HUES6 (cell line): ENCODE measurements around the gene TLCD5.

Experiments
- H3K27ac ChIP-seq: 2 replicates; pipeline ENCODE4 v1.7.0; 2013; ENCODE audit warnings: low read depth, mild to moderate bottlenecking, low read length, inconsistent platforms
- H3K27me3 ChIP-seq: 2 replicates; pipeline ENCODE4 v1.6.1; 2013; ENCODE audit warnings: low read length; ENCODE audit not compliant: control insufficient read depth, insufficient read depth
- H3K36me3 ChIP-seq: 2 replicates; pipeline ENCODE4 v1.6.1; 2013; ENCODE audit warnings: low read length; ENCODE audit not compliant: control insufficient read depth, insufficient read depth
- H3K4me1 ChIP-seq: 2 replicates; pipeline ENCODE4 v1.6.1; 2013; ENCODE audit warnings: low read length; ENCODE audit not compliant: control insufficient read depth, insufficient read depth
- H3K4me3 ChIP-seq: 2 replicates; pipeline ENCODE4 v1.5.1; 2013; ENCODE audit warnings: low read depth, low read length
- H3K9ac ChIP-seq: one replicate; pipeline ENCODE4 v1.6.1; 2013; ENCODE audit warnings: mild to moderate bottlenecking, low read length
- H3K9me3 ChIP-seq: 2 replicates; pipeline ENCODE4 v1.6.1; 2013; ENCODE audit warnings: low read depth, low read length; ENCODE audit not compliant: control insufficient read depth, insufficient read depth

Gene TLCD5

DNA sequence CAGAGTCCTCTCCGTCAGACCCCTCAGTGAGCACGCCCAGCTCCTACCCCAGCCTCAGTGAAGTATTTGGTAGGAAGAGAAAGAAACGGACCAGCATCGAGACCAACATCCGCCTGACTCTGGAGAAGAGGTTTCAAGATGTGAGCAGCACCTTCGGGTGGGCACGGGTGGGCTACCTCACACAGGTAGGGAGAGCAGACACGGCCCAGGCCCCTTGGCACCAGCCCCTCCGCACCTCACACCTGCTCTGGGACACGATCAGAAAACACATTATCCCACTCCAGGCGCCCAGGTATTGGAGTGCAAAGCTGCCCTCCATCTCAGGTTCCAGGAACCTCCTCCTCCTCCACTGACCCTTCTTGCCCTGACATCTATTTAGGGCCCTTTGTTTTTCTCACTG, 17.6 kb upstream of the TLCD5 start:
- no peaks in the 10 kb centered on the region for H3K27me3 ChIP-seq
- no peak overlapping the region for H3K27ac ChIP-seq
- no peaks in the 10 kb centered on the region for H3K36me3 ChIP-seq

DNA sequence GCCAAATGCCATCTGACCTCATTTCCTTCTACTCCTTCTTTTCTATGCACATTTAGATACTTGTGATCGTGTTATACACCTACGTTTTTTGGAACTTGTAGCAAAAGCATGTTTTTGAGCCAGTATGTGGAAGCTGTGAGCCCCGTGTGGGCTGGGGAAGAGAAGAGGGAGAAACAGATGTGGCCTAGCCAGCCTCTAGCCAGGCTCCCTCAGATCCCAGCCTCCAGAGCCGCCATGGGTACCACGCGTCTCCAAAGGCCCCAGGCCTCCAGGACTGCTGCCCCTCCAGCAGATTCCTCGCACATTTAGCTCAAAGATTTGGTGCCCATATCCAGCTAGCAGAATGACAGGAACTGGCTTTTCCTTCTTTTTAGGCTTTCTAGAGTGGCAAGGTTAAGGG, 17.0 kb upstream of the TLCD5 start:
- H3K27me3 ChIP-seq: no peaks in the 10 kb centered on the region
- peaks cover 26% of the 10 kb centered on the region for H3K4me1 ChIP-seq
- H3K9ac ChIP-seq: no peak overlapping the region
- no peak overlapping the region for H3K4me3 ChIP-seq
- no peaks in the 10 kb centered on the region for H3K9me3 ChIP-seq
- H3K36me3 ChIP-seq: no peaks in the 10 kb centered on the region
- no peak overlapping the region for H3K27ac ChIP-seq

More for the DNA sequence above, 17.6 kb upstream of the TLCD5 start:
- Histone ChIP-seq H3K4me3 (no peak overlapping the region), H3K9me3 (no peaks in the 10 kb centered on the region), H3K4me1 (peaks cover 30% of the 10 kb centered on the region), H3K9ac (no peak overlapping the region)

DNA sequence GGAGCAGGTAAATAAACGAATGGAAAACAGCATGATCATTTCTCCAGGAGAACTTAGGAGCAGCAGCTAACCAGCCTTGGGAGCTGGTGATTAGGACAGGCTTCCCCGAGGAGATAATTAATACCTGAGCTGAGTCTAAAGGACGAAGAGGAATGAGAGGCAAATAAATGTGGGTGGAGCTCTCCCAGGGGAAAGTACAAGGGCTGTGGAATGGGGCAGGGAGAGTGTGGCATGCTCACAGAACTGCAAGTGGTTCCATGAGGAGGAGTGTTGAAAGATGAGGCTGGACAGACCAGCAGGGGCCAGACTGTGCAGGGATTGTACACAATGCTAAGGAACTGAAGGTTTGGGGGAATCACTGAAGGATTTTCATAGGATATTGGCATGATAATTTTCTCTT, 14.2 kb upstream of the TLCD5 start:
- H3K9me3 ChIP-seq: no peaks in the 10 kb centered on the region
- H3K27ac ChIP-seq: no peak overlapping the region
- H3K4me3 ChIP-seq: no peak overlapping the region
- H3K27me3 ChIP-seq: no peaks in the 10 kb centered on the region
- peaks cover 13% of the 10 kb centered on the region for H3K4me1 ChIP-seq
- no peaks in the 10 kb centered on the region for H3K36me3 ChIP-seq
- no peak overlapping the region for H3K9ac ChIP-seq

DNA sequence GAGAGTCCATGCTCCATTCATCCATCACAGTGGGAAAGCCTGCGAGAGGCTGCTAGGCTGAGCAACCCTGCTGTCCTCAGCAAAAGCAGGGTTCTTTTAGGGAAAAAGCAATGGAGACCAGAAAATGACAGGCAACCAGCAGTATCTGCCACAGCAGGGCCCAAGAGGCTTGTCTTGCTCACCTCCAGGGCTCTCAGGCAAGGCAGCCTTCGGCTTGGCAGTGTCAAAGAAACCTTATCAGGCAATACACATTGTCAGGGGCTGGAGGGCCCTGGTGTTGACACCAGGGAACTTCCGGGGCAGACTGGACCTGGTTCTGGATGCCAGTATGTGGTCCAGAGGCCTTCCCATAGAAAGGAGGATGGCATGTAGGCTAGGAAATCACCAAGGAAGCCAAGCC, 10.2 kb upstream of the TLCD5 start:
- no peak overlapping the region for H3K9ac ChIP-seq
- H3K36me3 ChIP-seq: no peaks in the 10 kb centered on the region
- H3K27ac ChIP-seq: no peak overlapping the region
- no peaks in the 10 kb centered on the region for H3K27me3 ChIP-seq
- H3K9me3 ChIP-seq: no peaks in the 10 kb centered on the region
- H3K4me1 ChIP-seq: peaks cover 13% of the 10 kb centered on the region
- H3K4me3 ChIP-seq: no peak overlapping the region

DNA sequence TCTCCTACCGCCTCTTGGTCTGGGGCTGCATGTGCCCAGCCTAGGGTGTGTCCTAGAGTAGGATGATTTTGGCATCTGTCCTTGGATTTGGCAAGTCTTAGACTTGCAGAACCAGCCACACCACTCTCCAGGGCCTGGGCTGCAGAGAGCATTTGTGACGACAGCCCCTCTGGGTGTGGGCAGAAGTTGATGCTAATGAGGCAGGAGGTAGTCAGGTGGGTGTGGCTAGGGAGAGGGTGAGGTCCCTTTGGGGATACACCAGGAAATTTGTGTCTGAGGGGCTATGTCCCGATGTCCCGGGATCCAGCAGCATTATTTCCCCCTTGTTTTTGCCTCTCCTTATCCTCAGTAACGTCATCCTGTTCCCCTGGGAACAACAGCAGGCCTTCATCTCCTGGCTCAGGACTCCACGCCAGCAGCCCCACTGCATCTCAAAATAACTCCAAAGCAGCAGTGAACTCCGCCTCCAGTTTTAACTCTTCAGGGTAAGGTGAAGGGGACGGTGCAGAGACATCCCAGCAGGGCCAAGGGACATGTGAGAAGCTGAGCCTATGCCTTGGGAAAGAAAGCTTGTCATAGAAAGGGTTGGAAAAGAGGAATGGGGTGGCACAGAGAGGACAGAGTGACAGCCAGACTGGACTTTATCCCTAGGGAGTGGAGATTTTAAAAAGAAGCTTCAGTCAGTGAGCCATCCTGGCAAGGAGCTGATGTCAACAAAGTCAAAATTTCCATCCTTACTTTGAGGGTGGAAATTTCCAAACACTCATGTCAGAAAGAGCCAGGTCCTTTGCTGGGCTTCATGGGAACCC, 8.0 kb upstream of the TLCD5 start:
- Histone ChIP-seq H3K27ac (no peak overlapping the region), H3K4me3 (peak overlapping the region; percentile 5; the same call in 1 of the 2 replicates)

DNA sequence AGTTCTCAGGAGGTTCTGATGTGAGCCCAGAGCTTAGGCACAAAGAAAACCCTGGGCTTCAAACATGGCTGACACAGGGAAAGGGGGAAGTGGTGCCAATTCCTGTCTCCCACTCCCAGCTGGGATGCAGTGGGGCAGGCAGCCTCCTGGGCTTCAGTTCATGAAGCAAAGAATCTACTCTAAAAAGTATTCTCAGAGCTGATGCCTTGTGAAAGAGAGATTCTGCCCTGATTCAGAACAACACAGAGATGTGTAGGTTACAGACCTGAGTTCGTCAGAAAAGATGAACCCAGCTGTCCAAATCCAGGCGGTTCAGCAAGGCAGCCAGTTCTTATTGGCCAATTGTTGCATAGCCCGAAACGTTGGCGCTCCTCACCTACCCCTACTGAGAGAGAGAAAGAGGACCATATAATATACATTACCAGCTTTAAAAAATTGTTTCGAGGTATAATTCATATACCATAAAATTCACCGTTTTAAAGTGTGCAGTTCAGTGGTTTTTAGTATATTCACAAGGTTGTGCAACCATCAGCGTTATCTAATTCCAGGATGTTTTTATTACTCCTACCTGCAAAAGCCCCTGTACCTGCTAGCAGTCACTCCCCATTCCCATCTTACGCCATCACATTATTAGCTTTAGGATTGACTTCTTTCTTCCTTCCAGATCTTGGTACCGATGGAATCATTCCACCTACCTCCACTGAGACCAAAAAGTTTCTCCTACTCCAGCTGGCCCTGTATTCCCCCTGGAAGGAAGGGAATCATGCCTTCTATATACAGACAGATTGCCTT, 7.2 kb upstream of the TLCD5 start:
- Histone ChIP-seq H3K9me3 (no peaks in the 10 kb centered on the region), H3K27me3 (no peaks in the 10 kb centered on the region), H3K4me3 (no peak overlapping the region), H3K36me3 (no peaks in the 10 kb centered on the region), H3K27ac (no peak overlapping the region), H3K4me1 (peaks cover 13% of the 10 kb centered on the region), H3K9ac (no peak overlapping the region)

More for the DNA sequence above, 8.0 kb upstream of the TLCD5 start:
- Histone ChIP-seq H3K9me3 (no peaks in the 10 kb centered on the region), H3K9ac (no peak overlapping the region), H3K4me1 (peaks cover 13% of the 10 kb centered on the region), H3K36me3 (no peaks in the 10 kb centered on the region), H3K27me3 (no peaks in the 10 kb centered on the region)

DNA sequence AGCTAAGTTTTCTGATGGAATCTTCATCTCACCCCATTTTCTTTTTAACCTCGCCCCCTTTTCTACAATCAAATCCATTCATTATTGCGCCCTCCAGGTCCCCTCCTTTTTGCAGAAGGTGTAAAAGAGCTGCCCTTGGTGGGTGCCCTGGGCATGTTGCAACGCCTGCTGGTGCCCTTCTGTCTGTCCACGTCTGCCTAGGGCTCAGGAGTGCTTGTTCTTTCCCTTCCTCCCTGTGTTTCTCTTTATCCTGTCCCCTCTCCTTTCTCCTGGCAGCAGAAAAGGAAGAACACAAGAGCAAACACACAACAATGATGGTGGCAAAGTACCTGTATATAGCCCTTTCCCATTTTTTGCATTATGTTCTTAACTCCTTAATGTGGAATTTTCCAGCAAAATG, 6.2 kb upstream of the TLCD5 start:
- no peak overlapping the region for H3K27ac ChIP-seq
- H3K27me3 ChIP-seq: 0 out of 2 replicates have a peak, but pooled peaks cover 6% of the 10 kb centered on the region
- H3K4me3 ChIP-seq: no peak overlapping the region
- no peaks in the 10 kb centered on the region for H3K9me3 ChIP-seq
- peaks cover 13% of the 10 kb centered on the region for H3K4me1 ChIP-seq
- H3K36me3 ChIP-seq: no peaks in the 10 kb centered on the region
- H3K9ac ChIP-seq: no peak overlapping the region

DNA sequence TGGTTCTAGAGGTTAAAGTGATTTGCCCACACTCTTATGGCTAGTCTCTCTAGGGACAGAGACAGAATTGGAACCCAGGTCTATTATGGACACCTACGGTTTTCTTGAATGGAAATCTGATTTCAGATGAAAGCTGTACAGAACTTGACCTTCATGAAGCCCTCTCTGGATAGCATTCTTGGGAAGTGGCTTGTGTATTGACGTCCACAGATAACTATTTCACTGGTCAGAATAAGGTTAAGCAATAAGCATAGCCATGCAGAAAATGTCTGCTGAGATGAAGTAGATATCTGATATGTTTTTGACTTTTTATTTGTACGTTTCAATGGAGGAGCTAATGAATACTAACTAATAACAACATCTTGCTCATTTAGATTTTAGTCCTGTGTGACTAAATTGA, 1.1 kb downstream of the TLCD5 start:
- H3K36me3 ChIP-seq: peaks cover 19% of the 10 kb centered on the region

DNA sequence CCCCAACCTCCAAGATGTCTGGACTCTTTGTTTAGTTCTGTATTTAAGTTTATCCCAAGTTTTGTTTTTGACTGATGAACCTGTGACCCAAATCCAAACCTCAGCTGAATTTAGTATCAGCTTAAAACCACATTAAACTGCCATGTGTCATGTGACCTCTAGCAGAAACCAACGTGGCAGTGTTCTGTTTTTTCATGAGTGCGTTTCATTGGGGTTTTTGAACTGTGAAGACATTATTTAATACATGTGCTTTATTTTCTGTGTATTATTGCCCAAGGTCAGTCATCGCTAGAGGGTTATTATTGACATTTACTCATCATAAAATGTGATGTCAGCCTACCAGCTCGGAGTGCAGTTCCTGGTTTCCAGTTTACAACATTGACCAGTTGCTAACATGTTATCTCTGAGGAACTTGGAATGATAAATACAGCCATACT, 1.8 kb downstream of the TLCD5 start:
- H3K4me1 ChIP-seq: peaks cover 3% of the 10 kb centered on the region; the same call in 1 of the 2 replicates
- H3K9ac ChIP-seq: no peak overlapping the region
- no peak overlapping the region for H3K4me3 ChIP-seq
- 0 out of 2 replicates have a peak, but pooled peaks cover 6% of the 10 kb centered on the region for H3K27me3 ChIP-seq
- H3K9me3 ChIP-seq: no peaks in the 10 kb centered on the region
- H3K27ac ChIP-seq: no peak overlapping the region
- H3K36me3 ChIP-seq: peaks cover 22% of the 10 kb centered on the region

More for the DNA sequence above, 1.1 kb downstream of the TLCD5 start:
- H3K4me1 ChIP-seq: peaks cover 3% of the 10 kb centered on the region; the same call in 1 of the 2 replicates
- no peaks in the 10 kb centered on the region for H3K9me3 ChIP-seq
- 0 out of 2 replicates have a peak, but pooled peaks cover 6% of the 10 kb centered on the region for H3K27me3 ChIP-seq
- peak overlapping the region; percentile 71 for H3K4me3 ChIP-seq
- peak overlapping the region; percentile 68 for H3K9ac ChIP-seq
- no peak overlapping the region for H3K27ac ChIP-seq

DNA sequence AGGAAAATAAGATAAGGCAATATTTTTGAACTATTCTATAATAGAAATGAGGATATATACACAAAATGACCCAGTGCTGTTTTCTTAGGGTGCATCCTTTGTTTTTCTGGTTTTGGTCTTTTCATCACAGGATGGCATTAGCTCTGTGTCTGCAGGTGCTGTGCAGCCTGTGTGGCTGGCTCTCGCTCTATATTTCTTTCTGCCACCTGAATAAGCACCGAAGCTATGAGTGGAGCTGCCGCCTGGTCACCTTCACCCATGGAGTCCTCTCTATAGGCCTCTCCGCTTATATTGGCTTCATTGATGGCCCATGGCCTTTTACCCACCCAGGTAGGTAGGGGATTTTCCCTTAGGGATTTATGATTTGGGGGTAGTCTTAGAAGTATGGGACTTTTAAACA, 2.2 kb downstream of the TLCD5 start:
- Histone ChIP-seq H3K36me3 (peaks cover 24% of the 10 kb centered on the region), H3K27ac (no peak overlapping the region), H3K9ac (no peak overlapping the region), H3K27me3 (0 out of 2 replicates have a peak, but pooled peaks cover 6% of the 10 kb centered on the region), H3K4me3 (no peak overlapping the region), H3K9me3 (no peaks in the 10 kb centered on the region), H3K4me1 (peaks cover 3% of the 10 kb centered on the region; the same call in 1 of the 2 replicates)

DNA sequence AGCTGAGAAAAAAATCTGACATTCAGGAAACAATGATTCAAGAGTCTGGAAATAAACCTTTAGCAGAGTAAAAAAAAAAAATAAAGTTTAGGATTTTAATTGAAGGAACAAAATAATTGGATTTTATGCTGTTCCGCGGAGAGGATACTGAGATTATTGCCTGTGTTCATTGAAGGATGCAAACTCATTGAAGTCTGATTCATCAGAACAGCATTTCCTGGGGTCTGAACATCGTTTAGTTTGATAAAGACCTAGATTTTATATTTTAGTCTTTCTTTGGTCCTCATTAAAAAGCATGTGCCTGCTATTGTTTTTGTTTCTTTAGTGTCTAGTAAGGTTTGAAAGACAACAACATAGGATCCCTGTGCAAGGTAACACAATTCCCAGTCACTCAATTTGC, 4.5 kb downstream of the TLCD5 start:
- H3K9me3 ChIP-seq: no peaks in the 10 kb centered on the region

More for the DNA sequence above, 4.5 kb downstream of the TLCD5 start:
- Histone ChIP-seq H3K27ac (no peak overlapping the region), H3K4me3 (no peak overlapping the region), H3K4me1 (peaks cover 3% of the 10 kb centered on the region; the same call in 1 of the 2 replicates), H3K9ac (no peak overlapping the region), H3K36me3 (peaks cover 25% of the 10 kb centered on the region), H3K27me3 (no peaks in the 10 kb centered on the region)
